LNCAP (cell line): ENCODE data around the gene GABRG3.

Experiments used
- CTCF ChIP-seq: fragments of 450-650 bp; IDR thresholded peaks from 2 replicates; pipeline ENCODE4 v1.5.1; 2017; ENCODE audit warnings: mild to moderate bottlenecking

Gene GABRG3

DNA sequence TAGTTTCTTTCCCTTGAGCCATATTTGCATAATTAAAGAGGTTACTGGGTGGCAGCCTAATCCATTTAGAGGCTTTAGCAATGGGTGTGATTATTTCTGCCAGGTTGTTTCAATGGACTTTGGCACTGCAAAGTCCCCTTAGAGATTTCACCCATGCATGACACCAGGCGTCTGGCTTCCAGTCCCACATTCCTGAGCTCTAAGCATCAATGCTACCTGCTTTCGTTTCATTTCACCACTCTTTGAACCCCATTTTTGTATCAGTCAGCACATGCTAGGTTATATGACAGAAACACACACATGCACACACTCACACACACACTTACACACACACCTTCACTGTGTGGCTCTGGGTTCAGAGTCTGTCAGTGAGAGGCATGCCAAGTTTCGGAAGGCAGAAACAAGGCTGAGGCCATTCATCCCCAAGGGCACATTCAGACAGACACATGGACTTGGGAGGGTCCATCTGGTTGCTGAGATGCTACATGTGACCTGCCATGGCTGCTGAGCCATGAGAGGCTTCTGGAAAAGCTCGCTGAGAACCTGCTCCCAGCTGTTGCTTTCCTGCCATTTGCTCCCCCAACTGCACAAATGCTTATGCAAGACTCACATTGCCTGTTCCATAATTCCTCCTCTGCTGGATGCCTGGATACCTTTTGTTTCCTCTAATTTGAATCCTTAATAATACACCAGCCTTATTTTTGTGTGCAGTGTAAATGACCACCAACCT is 354.1 kb downstream of the GABRG3 start:
- no peak for TF ChIP-seq CTCF

DNA sequence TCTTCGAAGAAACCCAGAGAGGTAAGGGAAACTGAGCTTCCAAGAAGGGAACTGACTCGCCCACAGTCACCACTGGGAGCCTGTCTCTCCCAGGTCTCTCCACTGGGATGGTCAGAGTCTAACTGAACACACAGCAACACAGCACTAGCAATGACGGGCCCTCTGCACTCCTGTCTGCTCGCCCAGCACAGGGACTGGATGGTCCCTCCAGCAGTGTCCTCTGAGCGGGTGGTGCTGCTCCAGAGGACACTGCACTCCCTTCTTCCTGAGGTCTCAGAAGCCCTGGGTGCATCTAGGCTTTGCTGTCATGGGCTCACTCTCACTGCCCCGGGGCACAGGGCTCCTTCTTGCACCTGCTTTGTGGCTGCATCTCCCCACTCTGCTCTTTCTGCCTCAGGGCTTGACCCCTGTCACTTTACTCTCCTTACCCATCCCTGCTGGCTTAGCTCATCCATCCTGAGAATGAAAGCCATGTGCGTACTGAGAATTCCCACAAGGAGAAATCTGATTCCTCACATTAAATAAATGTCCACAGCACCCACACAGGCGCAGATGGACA is 356.6 kb downstream of the GABRG3 start:
- TF ChIP-seq CTCF: no peak

DNA sequence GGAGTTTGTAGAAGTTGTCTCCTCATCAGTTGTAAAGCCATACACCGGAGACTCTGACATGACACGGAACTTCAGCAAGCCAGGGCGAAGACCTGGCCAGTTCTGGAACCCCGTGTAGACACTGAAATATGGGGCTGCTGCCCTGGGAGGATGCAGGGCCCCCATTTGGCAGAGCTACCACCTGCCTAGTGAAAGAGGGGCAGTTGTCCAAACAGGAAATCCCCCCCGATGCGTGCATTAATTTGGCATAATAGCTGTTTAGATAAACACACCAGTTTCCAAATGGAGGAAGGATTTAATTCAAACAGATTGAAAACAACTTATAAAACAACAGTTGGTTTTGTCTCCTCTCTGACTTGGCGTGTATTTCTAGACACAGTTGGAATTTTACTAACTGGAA is 357.2 kb downstream of the GABRG3 start:
- TF ChIP-seq CTCF: no peak

DNA sequence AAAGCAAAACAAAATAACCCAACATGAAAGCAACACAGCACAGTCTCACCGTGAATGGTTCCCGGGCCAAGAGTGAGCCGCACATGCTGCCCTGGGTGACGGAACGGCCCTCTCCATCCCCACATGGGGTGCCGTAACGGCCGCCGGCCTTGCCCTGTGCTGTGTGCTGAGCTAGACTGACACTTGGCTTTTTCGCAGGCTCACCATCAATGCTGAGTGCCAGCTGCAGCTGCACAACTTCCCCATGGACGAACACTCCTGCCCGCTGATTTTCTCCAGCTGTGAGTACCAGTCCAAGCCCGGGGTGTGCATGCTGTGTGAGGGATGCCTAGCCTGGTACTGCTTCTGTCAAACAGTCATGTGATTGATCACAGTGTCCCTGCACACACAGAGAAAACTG is 357.6 kb downstream of the GABRG3 start:
- no peak for TF ChIP-seq CTCF

- TF ChIP-seq CTCF: no peak
Observed at GRCh38 chr15:27330326-27330725, 359.3 kb downstream of the GABRG3 start.

DNA sequence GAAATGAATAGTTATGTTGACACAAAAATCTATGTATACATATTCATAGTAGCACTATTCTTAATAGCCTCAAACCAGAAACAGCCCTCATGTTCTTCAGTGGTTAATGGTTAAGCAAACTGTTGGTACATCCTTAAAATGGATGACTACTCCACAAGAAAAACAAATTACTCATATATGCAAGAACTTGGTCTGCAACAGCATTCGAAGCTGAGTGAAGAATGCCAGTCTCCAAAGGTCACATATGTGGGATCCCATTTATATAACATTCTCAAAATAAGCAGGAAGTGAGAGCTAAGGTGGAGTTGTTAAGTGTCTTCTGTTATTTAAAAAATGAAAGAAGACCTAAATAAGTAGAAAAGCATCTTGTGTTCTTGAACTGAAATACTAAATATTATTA is 365.7 kb downstream of the GABRG3 start:
- TF ChIP-seq CTCF: no peak

DNA sequence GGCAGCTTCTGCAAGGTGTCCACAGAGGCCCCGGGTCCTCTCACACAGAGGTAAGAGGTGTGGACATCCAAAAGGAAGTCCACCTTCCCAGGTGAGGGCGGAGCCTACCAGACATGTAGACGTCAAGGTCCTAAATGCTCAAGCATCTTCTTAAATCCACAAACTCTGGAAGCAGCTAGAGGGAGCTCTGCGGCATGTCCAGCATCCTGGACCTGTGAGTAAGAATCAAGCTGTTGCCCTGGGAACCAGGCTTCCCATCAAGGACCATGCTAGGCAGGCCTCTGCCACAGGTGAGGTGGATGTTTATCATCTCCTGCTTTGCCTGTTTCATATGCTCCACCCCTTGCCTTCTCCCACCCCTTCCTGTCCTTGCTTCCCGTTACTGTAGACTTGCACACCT is 368.2 kb downstream of the GABRG3 start:
- no peak for TF ChIP-seq CTCF
